Stimulated activated CD8-positive, alpha-beta memory T cell treated with anti-CD3 and anti-CD28 coated beads, Interleukin-4, amount 100 ng/mL, for 4 hours (primary cell): ENCODE data around the gene LRP3.
"Not testable (repeated sequence)": the region's sequence is repeated elsewhere in the genome, so short reads cannot be mapped to it uniquely, and the experiment has no call there.

Experiments used
- DNase-seq, 2 donors: peaks; one replicate each; pipeline ENCODE4 v3.0.0-alpha.2; 2020; ENCODE audit warnings: low read depth in 2 of 2, low spot score in 1 of 2

LRP3 gene

GRCh38 chr19:33193865-33194362 lies at the start of gene LRP3:
Gene LRP3, plus strand, starts transcription at chr19:33194330. Its CDS starts 456 bp downstream, at chr19:33194786.
- no peak for DNase-seq

- DNase-seq, result no peak
Observed at GRCh38 chr19:33146209-33146608, 47.9 kb upstream of the LRP3 start.

- DNase-seq, result no peak
Observed at GRCh38 chr19:33147538-33147937, 46.6 kb upstream of the LRP3 start.

- DNase-seq, result no peak
Observed at GRCh38 chr19:33150852-33151518, 43.1 kb upstream of the LRP3 start.

GRCh38 chr19:33152176-33152575 lies 42.0 kb upstream of the LRP3 start:
- DNase-seq, result no peak

GRCh38 chr19:33152625-33153024 lies 41.5 kb upstream of the LRP3 start:
- DNase-seq, result not testable (repeated sequence)

GRCh38 chr19:33154313-33154712 lies 39.8 kb upstream of the LRP3 start:
- not testable (repeated sequence) for DNase-seq

GRCh38 chr19:33156334-33156733 lies 37.8 kb upstream of the LRP3 start:
- DNase-seq, result no peak

GRCh38 chr19:33157906-33158305 lies 36.2 kb upstream of the LRP3 start:
- no peak for DNase-seq

- no peak for DNase-seq
Observed at GRCh38 chr19:33158365-33158764, 35.8 kb upstream of the LRP3 start.

GRCh38 chr19:33159149-33159548 lies 35.0 kb upstream of the LRP3 start:
- DNase-seq, result no peak

GRCh38 chr19:33159893-33160292 lies 34.2 kb upstream of the LRP3 start:
- DNase-seq, result no peak

GRCh38 chr19:33161201-33161600 lies 32.9 kb upstream of the LRP3 start:
- DNase-seq, result no peak

- DNase-seq, result no peak
Observed at GRCh38 chr19:33163481-33163880, 30.6 kb upstream of the LRP3 start.

- not testable (repeated sequence) for DNase-seq
Observed at GRCh38 chr19:33166037-33166436, 28.1 kb upstream of the LRP3 start.

- DNase-seq, result no peak
Observed at GRCh38 chr19:33167438-33167837, 26.7 kb upstream of the LRP3 start.

- DNase-seq, result no peak
Observed at GRCh38 chr19:33168528-33168927, 25.6 kb upstream of the LRP3 start.

- DNase-seq, result no peak
Observed at GRCh38 chr19:33171222-33171795, 22.8 kb upstream of the LRP3 start.

- no peak for DNase-seq
Observed at GRCh38 chr19:33171916-33172359, 22.2 kb upstream of the LRP3 start.

- no peak for DNase-seq
Observed at GRCh38 chr19:33174186-33174585, 19.9 kb upstream of the LRP3 start.

GRCh38 chr19:33175156-33175782 lies 18.9 kb upstream of the LRP3 start:
- DNase-seq, result no peak
